GM10847 (cell line): ENCODE measurements around the gene LHX2.

Source experiments
- POLR2A ChIP-seq: IDR thresholded peaks from 2 replicates; pipeline ENCODE4 v1.6.1; 2011; ENCODE audit not compliant: insufficient read length; ENCODE audit errors: extremely low read depth

Gene LHX2, protein sequence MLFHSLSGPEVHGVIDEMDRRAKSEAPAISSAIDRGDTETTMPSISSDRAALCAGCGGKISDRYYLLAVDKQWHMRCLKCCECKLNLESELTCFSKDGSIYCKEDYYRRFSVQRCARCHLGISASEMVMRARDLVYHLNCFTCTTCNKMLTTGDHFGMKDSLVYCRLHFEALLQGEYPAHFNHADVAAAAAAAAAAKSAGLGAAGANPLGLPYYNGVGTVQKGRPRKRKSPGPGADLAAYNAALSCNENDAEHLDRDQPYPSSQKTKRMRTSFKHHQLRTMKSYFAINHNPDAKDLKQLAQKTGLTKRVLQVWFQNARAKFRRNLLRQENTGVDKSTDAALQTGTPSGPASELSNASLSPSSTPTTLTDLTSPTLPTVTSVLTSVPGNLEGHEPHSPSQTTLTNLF

DNA sequence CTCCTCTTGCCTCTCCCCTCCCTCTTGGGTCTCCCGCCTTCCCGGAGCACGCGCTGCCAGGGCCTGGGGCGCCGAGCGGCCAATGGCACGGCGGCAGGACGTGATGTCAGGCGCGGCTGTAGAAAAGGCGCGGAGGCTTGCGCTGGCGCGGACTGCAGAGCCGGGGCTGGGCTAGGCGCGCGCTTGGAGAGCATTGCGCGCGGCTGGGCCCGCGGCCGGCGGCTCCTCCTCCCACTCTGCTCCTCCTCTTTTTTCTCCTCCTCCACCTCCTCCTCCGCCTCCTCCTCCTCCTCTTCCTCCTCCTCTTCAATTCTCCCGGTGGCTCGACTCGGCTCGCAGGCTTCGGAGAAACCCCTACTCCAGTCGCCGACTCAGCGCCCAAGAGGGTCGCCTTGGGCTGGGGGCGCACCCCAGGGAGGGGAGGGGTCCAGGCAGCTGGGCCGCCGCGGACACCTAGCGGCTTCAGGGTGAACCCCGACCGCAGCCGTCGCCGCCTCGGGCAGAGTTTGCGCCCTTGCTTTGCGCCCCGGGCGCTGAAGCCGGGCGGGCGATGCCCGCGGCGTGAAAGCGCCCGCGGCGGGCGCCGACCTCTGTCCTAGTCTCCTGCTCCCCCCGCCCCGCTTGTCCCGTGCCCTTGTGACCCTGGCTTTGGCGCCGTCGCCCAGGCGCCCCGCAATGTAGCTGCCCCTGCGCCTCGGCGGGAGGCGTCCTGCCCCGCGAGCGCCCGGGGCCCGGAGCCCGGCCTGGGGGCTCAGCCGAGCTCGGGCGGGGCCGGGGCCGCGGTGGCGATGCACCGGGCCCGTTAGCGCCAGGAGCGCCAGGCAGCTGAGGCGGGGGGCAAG is at the start of gene LHX2:
TSS of gene LHX2 (plus strand) at position 309 of the 842 bp plus-strand sequence. CDS start 581 bp downstream, outside the sequence.
- no peak for TF ChIP-seq POLR2A

DNA sequence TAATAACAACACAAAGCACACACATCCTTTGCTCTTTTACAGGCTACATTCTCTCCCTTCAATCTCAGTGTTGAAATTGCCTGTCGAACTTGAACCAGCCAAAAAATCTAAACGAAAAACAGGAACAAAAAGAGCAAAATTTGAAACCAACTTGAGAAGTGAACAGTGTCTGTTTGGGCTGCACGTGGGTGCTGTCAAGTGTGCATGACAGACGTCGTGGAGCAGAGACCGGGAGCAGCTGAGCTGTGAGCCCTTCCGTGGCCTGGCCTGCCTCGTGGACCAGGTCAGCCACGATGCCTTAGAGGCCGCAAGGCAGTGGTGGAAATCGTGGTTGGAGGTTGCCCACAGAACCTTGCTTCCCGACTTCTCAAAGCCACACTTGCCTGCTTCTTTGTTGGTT is 46.8 kb upstream of the LHX2 start:
- TF ChIP-seq POLR2A, result no peak

DNA sequence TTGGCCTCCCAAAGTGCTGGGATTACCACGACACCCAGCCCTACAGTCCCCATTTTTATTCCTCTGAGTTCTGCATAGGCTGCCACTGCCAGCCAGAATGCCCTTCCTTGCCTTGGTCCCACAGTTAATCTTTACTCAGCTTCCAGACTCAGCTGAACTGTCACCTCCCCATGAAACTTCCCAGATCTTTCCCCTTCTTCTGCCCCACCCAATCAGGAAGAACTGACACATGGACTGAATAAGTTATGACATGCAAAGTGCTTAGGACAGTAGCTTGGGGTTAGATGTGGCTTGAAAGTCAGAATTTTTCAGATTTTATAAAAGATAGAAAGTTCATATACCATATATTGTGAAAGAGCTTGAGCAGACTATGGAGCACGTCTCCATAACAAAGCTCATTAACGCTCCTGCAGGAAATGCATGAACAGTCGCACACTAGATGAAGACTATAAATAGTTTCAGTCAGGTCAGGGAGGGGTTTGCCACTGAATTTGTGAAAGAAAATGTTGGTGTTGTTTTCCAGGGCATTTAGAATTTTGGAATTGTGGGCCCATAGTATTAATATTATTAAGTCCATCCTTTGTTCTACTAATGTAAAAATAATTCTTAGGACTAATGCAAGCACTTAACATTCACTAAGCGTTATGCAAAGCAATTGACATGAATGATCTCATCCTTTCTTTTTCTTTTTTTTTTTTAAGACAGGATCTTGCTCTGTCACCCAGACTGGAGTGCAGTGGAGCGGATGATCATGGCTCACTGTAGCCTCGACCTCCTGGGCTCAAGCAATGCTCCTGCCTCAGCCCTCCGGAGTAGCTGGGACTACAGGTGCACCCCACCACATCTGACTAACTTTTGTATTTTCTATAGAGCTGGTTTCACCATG is 45.5 kb upstream of the LHX2 start:
- TF ChIP-seq POLR2A, result no peak

DNA sequence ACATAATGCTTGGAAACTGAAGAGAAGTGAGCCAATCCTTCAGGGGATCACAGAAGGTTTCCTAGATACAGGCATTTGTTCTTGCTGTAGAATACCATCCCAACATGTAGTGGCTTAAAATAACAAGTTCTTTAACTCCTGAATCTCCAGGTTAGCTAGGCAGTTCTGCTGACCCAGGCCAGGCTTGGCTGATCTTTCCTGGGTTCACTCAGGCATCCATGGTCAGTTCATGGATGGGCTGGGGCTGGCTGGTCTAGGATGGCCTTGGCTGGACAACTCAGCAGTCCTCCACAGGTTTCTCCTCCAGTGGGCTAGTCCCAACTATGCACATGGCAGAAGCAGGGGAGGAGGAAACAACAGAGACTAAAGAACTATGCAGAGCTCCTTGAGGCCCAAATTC is 44.2 kb upstream of the LHX2 start:
- TF ChIP-seq POLR2A, result no peak

DNA sequence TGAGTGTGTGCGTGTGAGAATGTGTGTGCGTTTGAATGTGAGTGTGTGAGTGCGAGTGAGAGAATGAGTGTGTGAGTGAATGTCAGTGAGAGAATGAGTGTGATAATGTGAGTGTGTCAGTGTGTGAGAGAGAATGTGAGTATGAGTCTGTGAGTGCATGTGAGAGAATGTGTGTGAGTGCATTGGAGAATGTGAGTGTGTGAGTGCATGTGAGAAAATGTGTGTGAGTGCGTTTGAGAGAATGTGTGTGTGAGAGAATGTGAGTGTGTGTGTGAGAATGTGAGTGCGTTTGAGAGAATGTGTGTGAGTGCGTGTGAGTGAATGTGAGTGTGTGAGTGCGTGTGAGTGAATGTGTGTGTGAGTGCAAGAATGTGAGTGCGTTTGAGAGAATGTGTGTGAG is 39.0 kb upstream of the LHX2 start:
- TF ChIP-seq POLR2A, result no peak

DNA sequence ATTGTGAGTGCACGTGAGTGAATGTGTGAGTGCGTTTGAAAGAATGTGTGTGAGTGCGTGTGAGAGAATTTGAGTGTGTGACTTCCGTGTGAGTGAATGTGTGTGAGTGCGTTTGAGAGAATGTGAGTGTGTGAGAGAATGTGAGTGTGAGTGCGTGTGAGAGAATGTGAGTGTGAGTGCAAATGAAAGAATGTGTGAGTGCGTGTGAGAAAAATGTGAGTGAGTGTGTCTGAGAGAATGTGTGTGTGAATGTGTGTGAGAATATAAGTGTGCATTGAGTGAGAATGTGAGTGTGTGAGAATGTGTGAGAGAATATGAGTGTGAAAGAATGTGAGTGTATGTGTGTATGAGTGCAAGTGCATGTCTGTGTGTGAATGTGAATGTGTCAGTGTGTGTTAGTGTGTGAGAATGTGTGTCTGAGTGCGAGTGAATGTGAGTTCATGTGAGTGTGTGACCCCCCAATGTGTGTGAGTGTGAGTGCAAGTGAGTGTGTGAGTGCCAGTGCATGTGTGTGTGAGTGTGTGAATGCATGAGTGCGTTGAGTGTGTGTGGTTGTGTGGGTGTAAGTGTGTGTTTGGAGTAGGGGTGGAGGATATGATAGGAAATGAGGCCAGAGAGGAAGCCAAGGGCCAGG is 37.9 kb upstream of the LHX2 start:
- TF ChIP-seq POLR2A, result no peak

DNA sequence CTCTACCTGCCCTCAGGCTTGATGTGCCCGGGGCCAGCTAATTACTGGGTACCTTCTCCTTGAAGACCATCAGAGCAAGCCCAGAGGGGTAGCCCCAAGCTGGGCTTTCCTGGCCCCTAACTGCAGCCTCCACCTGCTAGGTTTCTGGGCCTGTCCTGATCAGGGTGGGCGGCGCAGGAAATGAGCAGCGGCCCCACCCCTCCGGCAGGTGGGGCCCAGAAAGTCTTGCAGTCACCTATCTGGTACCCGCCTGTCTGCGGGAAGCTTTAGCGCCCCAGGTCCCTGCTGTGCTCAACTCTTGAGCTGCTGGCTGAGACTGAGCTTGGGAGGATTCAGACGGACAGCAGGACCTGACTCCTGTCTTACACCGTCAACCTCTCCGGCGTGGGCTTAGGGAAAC is 37.1 kb upstream of the LHX2 start:
- no peak for TF ChIP-seq POLR2A

DNA sequence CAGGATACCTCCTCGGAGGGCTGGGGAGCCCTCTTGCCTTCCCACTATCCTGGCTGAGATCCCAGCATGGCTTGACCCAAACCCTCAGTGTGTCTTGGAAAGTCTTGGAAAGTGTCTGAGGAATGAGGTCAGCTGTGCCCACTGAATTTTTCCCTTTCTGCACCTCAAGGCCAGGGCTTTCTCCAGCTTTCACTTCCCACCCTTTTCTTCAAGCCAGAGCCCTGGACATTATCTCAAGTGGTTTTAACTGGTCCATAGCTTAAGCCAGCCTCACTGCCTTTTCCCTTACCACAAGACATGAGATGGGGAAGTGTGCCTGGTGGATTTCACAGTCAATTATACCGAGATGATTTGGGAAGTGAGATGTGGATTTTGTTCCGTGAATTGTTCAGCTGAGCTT is 35.7 kb upstream of the LHX2 start:
- no peak for TF ChIP-seq POLR2A

DNA sequence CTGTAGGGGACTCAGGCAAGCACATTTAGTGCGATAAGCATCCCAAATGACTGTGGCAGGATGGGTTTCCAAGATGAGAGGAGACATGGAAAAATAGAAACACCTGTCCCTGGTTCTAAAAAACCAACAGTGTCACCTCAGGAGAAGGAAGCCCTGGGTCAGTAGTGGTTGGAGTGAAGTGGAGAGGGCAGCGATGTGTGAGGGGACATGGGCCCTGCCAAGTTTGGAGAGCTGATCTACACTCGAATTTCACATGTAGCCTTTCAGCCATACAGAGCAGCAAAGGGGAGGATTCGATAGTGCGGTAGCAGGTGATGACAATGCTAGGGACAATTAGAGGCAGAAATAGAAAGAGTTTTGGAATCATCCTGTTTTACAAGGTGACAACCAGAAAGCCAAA is 32.6 kb upstream of the LHX2 start:
- no peak for TF ChIP-seq POLR2A

DNA sequence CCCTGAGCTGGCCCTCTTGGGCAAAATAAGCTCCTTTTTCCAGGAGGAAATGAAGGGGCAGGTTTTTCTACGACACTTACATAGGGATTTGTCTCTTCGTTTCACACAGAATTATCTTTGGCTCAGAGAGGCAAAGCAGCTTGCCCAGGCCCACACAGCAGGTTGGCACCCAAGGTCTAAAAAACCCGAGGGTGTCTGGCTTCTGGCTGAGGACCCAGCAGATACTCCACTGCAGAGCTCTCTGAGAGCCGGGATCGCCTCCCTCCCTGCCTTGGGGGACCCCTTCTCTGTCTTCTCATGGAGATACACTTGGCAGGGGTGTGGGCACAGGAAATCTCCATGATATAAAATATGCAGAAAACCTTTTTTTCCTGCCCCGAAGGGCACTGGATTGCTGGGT is 29.0 kb upstream of the LHX2 start:
- TF ChIP-seq POLR2A, result no peak

DNA sequence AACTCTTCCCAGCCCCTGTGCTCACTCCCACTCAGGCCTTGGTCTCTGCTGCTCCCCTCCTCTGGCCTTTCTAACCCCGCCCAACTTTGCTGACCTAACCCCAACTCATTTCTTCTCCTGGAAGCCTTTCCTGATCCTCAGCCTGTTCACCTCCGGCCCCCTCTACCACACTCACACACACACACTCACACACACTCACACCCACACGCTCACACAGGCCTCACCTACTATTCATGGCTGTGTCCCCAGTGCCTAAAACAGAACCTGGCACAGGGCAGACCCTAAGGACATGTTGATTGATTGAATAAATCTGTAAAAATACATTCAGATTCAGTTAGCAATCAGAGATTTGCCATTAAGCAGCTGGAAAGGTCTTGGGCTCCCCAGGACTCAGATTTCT is 28.5 kb upstream of the LHX2 start:
- TF ChIP-seq POLR2A, result no peak

DNA sequence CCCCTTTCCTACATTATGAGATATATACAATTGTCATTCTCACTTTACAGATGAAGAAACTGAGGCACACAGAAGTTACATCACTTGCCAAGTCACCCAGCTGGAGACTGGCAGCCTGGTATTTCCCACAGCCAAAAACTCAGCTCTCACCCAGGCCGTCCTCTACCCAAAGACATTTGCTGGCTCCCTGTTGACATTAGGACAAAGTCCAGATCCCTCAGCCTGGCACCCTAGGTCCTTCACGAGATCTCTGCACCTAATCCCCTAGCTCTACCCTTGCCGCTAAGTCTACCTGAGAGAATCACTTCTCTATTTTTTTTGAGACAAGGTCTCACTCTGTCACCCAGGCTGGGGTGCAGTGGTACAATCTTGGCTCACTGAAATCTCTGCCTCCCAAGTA is 26.8 kb upstream of the LHX2 start:
- no peak for TF ChIP-seq POLR2A

DNA sequence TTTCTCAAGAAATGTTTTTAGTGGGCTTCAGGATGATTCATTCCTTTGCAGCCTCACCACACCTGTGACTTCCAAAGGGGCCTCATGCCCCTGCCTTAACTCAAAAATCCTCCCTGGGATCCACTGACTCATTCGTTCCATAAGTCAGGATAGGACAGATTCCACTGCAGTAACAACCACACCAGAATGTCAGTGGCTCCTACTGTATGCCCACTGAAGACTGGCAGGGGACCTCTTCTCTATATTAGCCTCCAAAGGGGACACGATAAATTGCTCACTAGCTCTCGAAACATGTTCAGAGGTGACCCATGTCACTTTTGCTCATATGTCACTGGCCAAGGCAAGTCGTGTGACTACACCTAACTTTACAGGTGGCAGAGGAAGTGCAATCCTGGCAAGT is 25.7 kb upstream of the LHX2 start:
- no peak for TF ChIP-seq POLR2A

DNA sequence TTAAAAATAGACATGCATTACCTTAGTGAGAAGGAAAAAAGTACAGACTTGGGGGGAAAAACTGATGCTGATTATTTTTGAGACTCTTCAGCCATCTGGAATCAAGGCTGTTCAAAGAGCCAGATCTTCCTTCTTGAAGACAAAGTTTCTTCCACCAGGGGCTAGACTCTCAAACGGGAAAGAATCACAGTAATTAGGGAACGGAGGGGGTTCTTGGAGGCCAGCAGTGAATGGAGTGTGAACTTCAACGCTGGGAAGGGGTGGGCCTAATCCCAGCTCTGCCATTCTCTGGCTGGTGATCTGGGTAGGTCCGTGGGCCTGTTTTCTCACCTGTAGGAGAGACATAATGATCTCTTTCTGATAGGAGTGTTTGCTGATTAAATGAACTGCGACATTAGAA is 21.1 kb upstream of the LHX2 start:
- TF ChIP-seq POLR2A, result no peak

DNA sequence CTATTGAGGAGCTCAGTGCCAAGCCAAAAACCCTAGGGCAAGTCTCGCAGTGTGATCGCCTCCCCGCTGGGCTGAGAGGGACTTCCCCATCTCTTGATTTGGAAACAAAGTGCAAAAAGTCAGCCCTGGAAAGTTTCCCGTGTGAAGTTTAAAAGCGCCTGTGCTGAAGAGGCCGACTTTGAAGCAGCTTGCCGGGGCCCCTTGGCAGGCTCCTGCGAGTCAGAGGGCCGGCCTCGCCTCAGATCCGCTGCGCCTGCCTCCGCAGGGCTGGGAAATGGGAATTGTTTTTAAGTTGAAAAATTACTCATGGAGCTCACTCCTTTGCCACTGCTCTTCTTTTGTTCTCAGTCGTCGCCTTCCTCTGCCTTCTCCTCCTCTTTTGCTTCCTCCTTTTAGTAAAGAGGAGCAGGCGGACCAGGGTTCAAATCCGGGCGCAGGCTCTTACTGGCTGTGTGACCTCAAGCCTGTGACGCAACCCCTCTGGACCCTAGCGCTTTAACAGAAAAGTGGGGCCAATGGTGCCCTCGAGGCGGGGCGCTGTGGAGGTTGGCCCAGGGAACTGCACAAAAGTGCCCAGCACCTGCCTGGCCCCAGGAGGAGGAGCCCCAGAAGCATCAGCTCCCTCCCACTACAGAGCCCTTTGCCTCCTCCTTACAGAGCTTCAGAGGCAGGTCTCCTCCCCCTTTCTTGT is 14.7 kb upstream of the LHX2 start:
- no peak for TF ChIP-seq POLR2A
